HG03378 (cell line): Measurements from ENCODE around the gene DCLRE1B.

Source experiments
- ATAC-seq: cut with Tn5 transposase; IDR thresholded peaks from one replicate; pipeline ENCODE4 v1.9.1; 2021; ENCODE audit warnings: mild to moderate bottlenecking, moderate library complexity; ENCODE audit not compliant: unreplicated experiment

Gene DCLRE1B

GRCh38 chr1:113886417-113887401 lies 18.4 kb upstream of the DCLRE1B start:
- no peak for ATAC-seq

GRCh38 chr1:113887402-113888175 lies 17.5 kb upstream of the DCLRE1B start, which contains the start of gene BCL2L15:
Gene BCL2L15, minus strand, starts transcription at chr1:113887581. Its CDS starts 206 bp downstream, at chr1:113887375.
- ATAC-seq = no peak

GRCh38 chr1:113890816-113891215 lies 14.3 kb upstream of the DCLRE1B start:
- ATAC-seq = no peak

GRCh38 chr1:113891631-113892220 lies 13.4 kb upstream of the DCLRE1B start:
- no peak for ATAC-seq

- no peak for ATAC-seq
These were observed 11.9 kb upstream of the DCLRE1B start for GRCh38 chr1:113893267-113893666.

GRCh38 chr1:113895098-113895497 lies 10.0 kb upstream of the DCLRE1B start:
- no peak for ATAC-seq

- ATAC-seq = no peak
These were observed 9.2 kb upstream of the DCLRE1B start for GRCh38 chr1:113895961-113896360.

- ATAC-seq = no peak
These were observed 6.8 kb upstream of the DCLRE1B start for GRCh38 chr1:113898241-113898814.

GRCh38 chr1:113899111-113899510 lies 6.0 kb upstream of the DCLRE1B start:
- no peak for ATAC-seq

GRCh38 chr1:113901191-113901590 lies 3.9 kb upstream of the DCLRE1B start:
- ATAC-seq = no peak

GRCh38 chr1:113903501-113904292 lies 1.4 kb upstream of the DCLRE1B start:
- ATAC-seq = no peak

- ATAC-seq = peak; percentile 37
These were observed 843 bp upstream of the DCLRE1B start for GRCh38 chr1:113904293-113904673.

- peak; percentile 1 for ATAC-seq
These were observed 322 bp downstream of the DCLRE1B start for GRCh38 chr1:113905435-113905861.

GRCh38 chr1:113912594-113913311 lies 7.6 kb downstream of the DCLRE1B start:
- no peak for ATAC-seq

- ATAC-seq = no peak
These were observed 8.2 kb downstream of the DCLRE1B start for GRCh38 chr1:113913312-113913668.

GRCh38 chr1:113913887-113914664 lies 8.9 kb downstream of the DCLRE1B start:
- no peak for ATAC-seq

GRCh38 chr1:113916974-113917373 lies 11.8 kb downstream of the DCLRE1B start:
- no peak for ATAC-seq

GRCh38 chr1:113917400-113918082 lies 12.4 kb downstream of the DCLRE1B start:
- no peak for ATAC-seq
